Left kidney (tissue), 2 donors: ENCODE measurements around the gene SLX4. TPM values are rescaled to one million over a fixed set of nuclear protein-coding genes. Genes with fewer than 3 reads are reported as not detected.

ENCODE experiments used
- DNase-seq: peaks from one replicate; pipeline ENCODE4 v3.0.0-alpha.2; 2013
- polyA plus RNA-seq: library from polyadenylated mRNA; unstranded; fragments of 120-200 nt; gene quantifications from one replicate; pipeline ENCODE4 v1.2.1, GENCODE V29; 2013; ENCODE audit not compliant: insufficient read length

SLX4 gene
- polyA plus RNA-seq, 1 donor, result 7.0 TPM

- no peak for DNase-seq
Observed at GRCh38 chr16:3553138-3553923, 58.1 kb downstream of the SLX4 start.

- DNase-seq, result no peak
Observed at GRCh38 chr16:3550851-3551847, 60.3 kb downstream of the SLX4 start.

- no peak for DNase-seq
Observed at GRCh38 chr16:3549906-3550305, 61.5 kb downstream of the SLX4 start.

GRCh38 chr16:3548859-3549258 is 62.5 kb downstream of the SLX4 start:
- DNase-seq, result no peak

- no peak for DNase-seq
Observed at GRCh38 chr16:3548445-3548844, 63.0 kb downstream of the SLX4 start.

- DNase-seq, result no peak
Observed at GRCh38 chr16:3546986-3547682, 64.3 kb downstream of the SLX4 start.

- no peak for DNase-seq
Observed at GRCh38 chr16:3542601-3543373, 68.6 kb downstream of the SLX4 start.

- DNase-seq, result no peak
Observed at GRCh38 chr16:3541527-3542155, 69.8 kb downstream of the SLX4 start.

GRCh38 chr16:3538222-3538621 is 73.2 kb downstream of the SLX4 start:
- no peak for DNase-seq

- no peak for DNase-seq
Observed at GRCh38 chr16:3536851-3537250, 74.6 kb downstream of the SLX4 start.

GRCh38 chr16:3536271-3536731 is 75.1 kb downstream of the SLX4 start:
- DNase-seq, result no peak

GRCh38 chr16:3534126-3534525 is 77.3 kb downstream of the SLX4 start:
- no peak for DNase-seq

- DNase-seq, result no peak
Observed at GRCh38 chr16:3532741-3533140, 78.7 kb downstream of the SLX4 start.

Other genes with a start within 250 kb of the SLX4 start
- gene ZSCAN32, start 210.6 kb downstream of the SLX4 start, polyA plus RNA-seq, result 21.4 TPM
- 16.2 TPM for gene ZNF174, start 210.4 kb downstream of the SLX4 start, polyA plus RNA-seq
- 4.6 TPM for gene ZNF597, start 168.1 kb downstream of the SLX4 start, polyA plus RNA-seq
- 76.2 TPM for gene NAA60, start 167.9 kb downstream of the SLX4 start, polyA plus RNA-seq
- not detected for gene C16orf90, start 116.1 kb downstream of the SLX4 start, polyA plus RNA-seq
- gene CLUAP1, start 110.6 kb downstream of the SLX4 start, polyA plus RNA-seq, result 67.9 TPM
- 2.1 TPM for gene NLRC3, start 34.2 kb downstream of the SLX4 start, polyA plus RNA-seq
- 33.2 TPM for gene DNASE1, start 43.1 kb upstream of the SLX4 start, polyA plus RNA-seq
- 117 TPM for gene TRAP1, start 105.9 kb upstream of the SLX4 start, polyA plus RNA-seq